Measurements from ENCODE around the gene LIF. TPM values are rescaled to one million over a fixed set of nuclear protein-coding genes. Genes with fewer than 3 reads are reported as not detected.

Gene LIF
- total and polyA plus RNA-seq, 2 donors from 2014 or later, result 0.67 to 10.7 TPM

DNA sequence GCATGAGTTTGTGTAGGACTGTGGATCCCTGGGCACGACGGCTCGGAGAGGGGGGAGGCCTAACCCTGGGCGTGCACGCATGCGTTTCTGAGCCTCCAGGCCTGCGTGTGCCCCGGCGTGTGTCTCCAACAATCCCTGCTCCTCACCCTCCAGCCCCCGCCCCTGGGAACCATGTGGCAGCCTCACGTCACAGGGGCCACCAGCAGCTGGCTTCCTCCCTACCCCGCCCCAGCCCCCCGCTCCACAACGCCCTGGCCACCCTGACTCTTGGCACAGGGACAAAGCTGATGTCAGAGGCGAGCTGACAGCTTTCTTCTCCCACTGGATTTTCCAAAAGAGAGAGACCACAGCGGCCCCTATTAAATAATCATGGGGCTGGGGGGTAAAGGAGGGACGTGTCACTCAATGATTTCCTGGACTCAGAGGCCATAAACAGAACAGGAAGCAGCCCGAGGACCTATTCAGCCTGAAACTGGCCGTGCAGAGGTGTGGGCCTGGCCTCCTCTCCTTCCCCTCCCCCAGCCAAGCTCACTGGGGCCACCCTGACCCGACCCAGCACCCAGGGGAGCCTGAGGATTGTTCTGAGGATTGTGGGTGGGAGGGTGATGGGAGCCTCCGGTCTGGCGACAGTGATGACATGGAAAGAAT is 6.8 kb upstream of the LIF start:
- intact Hi-C loops (cut with DNase I), result no loop called here
- peak overlapping the region in 1 of 3 donors; percentile 13 for H3K9ac ChIP-seq (ENCODE audit: low read length in 3 of 3)

GRCh38 chr22:30252411-30253204 is 6.0 kb upstream of the LIF start:
- FAIRE-seq, result no peak
- Histone ChIP-seq H3K36me3 (ENCODE audit: control insufficient read depth in 2 of 3, insufficient read depth in 3 of 3, low read length in 3 of 3) (no peaks in the 10 kb centered on the region), H3K9me3 (ENCODE audit: control insufficient read depth in 2 of 3, insufficient read depth in 1 of 3, low read length in 3 of 3) (no peaks in the 10 kb centered on the region), H3K27ac (ENCODE audit: low read depth in 2 of 2, low read length in 2 of 2) (peak overlapping the region; percentile 23 to 51), H3K4me1 (ENCODE audit: control insufficient read depth in 2 of 3, insufficient read depth in 2 of 3, low read depth in 1 of 3, low read length in 3 of 3) (peaks cover 6 to 16% (median 12%) of the 10 kb centered on the region in 3 donors), H3K4me3 (ENCODE audit: low read length in 3 of 3) (peak overlapping the region in 1 of 3 donors; percentile 28), H3K9ac (ENCODE audit: low read length in 3 of 3) (peak overlapping the region in 1 of 3 donors; percentile 13), H3K27me3 (ENCODE audit: control insufficient read depth, insufficient read depth, low read length) (no peaks in the 10 kb centered on the region)
- DNase-seq, result no peak
- TF ChIP-seq CTCF (IDR thresholded peaks at IDR 0.05; ENCODE audit: borderline replicate concordance, extremely low read depth, insufficient read depth), result no peak
- intact Hi-C loops (cut with DNase I), result no loop called here

More for the DNA sequence above, 6.8 kb upstream of the LIF start:
- Histone ChIP-seq H3K36me3 (ENCODE audit: control insufficient read depth in 2 of 3, insufficient read depth in 3 of 3, low read length in 3 of 3) (no peaks in the 10 kb centered on the region), H3K27ac (ENCODE audit: low read depth in 2 of 2, low read length in 2 of 2) (peak overlapping the region in 1 of 2 donors; percentile 41), H3K4me3 (ENCODE audit: low read length in 3 of 3) (no peak overlapping the region), H3K9me3 (ENCODE audit: control insufficient read depth in 2 of 3, insufficient read depth in 1 of 3, low read length in 3 of 3) (no peaks in the 10 kb centered on the region), H3K4me1 (ENCODE audit: control insufficient read depth in 2 of 3, insufficient read depth in 2 of 3, low read depth in 1 of 3, low read length in 3 of 3) (peaks cover 6 to 16% (median 12%) of the 10 kb centered on the region in 3 donors), H3K27me3 (ENCODE audit: control insufficient read depth, insufficient read depth, low read length) (no peaks in the 10 kb centered on the region)
- DNase-seq, result peak; percentile 81 to 95 (median 87)
- no peak for FAIRE-seq
- no peak for TF ChIP-seq CTCF (IDR thresholded peaks at IDR 0.05; ENCODE audit: borderline replicate concordance, extremely low read depth, insufficient read depth)

GRCh38 chr22:30251711-30252110 is 5.2 kb upstream of the LIF start:
- no peaks in the 10 kb centered on the region for H3K9me3 ChIP-seq (ENCODE audit: control insufficient read depth in 2 of 3, insufficient read depth in 1 of 3, low read length in 3 of 3)
- no peak overlapping the region for H3K27ac ChIP-seq (ENCODE audit: low read depth in 2 of 2, low read length in 2 of 2)

More at GRCh38 chr22:30251711-30252110, 5.2 kb upstream of the LIF start:
- DNase-seq, result no peak
- no peak for TF ChIP-seq CTCF (IDR thresholded peaks at IDR 0.05; ENCODE audit: borderline replicate concordance, extremely low read depth, insufficient read depth)
- Histone ChIP-seq H3K4me3 (ENCODE audit: low read length in 3 of 3) (no peak overlapping the region), H3K27me3 (ENCODE audit: control insufficient read depth, insufficient read depth, low read length) (no peaks in the 10 kb centered on the region), H3K9ac (ENCODE audit: low read length in 3 of 3) (no peak overlapping the region), H3K36me3 (ENCODE audit: control insufficient read depth in 2 of 3, insufficient read depth in 3 of 3, low read length in 3 of 3) (no peaks in the 10 kb centered on the region), H3K4me1 (ENCODE audit: control insufficient read depth in 2 of 3, insufficient read depth in 2 of 3, low read depth in 1 of 3, low read length in 3 of 3) (peaks cover 6 to 18% (median 12%) of the 10 kb centered on the region in 3 donors)
- FAIRE-seq, result no peak
- intact Hi-C loops (cut with DNase I), result no loop called here
